ENCODE results near the gene CFL2.
"Not testable (repeated sequence)": the region's sequence is repeated elsewhere in the genome, so short reads cannot be mapped to it uniquely, and the experiment has no call there.

Gene CFL2

DNA sequence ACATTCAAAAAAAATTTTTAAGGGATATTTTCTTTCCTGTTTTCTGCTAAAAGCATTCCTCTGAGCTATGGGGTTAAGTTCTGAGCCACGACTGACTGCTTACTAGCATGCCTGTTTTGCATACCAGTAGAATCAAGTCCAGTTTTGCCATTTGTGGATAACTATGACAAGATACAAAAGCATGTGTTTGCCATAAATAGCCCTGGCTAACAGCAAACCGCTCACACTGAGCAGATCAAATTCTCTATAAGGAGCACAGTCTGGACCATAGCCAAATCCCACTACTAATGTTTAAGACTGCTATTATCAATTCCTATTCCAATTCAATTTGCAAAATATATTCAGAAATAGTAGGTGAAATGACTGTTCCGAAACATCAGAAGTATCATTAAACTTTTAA lies 3.2 kb downstream of the CFL2 start:
- DNase-seq, result no peak

DNA sequence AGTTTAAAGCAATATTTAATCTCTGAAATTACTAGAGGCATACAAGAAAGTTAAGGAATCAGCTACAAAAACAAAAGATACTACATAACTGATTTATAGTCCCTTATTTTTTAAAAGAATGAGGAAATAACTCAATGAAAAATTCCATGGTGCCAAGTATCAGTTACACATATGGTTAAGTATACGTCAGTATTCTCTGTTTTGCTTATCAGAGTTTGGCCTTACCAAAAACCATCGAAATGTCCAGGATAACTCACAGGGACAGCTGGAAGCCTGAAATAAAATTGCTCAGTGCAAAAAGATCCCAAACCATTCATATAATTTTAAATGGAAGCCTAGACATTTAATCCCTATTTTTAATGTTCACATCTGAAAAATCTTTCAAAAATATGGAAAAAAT lies 3.6 kb downstream of the CFL2 start:
- DNase-seq, result no peak

DNA sequence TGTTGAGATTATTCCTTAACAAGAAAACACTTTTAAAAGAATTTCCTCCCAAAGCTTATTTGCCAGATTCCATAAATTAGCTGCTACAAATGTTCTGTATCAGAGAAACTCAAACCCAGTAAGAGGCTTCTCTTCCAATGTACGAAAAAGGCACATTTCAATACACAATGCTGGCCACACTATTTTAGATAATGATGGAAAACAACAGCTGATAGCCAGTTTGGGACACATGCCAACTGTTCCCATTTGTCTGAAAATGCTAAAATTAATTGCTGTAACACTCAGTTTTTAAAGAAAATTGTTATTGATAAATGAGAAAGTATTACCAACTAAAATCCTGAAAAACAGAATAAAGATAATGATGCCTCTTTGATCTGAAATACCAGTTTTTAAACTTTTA lies 4.4 kb downstream of the CFL2 start:
- no peak for DNase-seq

DNA sequence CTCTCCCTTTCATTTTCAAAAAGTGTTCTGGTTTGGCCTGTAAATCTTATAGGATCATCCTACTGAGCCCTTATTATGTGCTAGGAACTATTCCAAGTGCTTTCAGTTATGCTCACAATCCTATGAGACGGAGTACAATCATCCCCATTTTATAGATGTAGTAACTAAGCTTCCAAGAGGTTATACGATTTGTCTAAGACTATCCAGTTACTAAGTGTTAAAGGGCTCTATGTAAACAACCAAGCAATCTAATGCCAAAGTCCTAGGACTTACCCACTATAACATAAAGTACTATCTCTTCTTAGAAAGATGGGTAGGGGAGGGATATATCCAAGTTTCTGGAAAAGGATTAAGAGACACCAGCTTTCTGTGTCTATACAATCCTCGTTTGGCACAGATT lies 6.7 kb downstream of the CFL2 start:
- no peak for DNase-seq

DNA sequence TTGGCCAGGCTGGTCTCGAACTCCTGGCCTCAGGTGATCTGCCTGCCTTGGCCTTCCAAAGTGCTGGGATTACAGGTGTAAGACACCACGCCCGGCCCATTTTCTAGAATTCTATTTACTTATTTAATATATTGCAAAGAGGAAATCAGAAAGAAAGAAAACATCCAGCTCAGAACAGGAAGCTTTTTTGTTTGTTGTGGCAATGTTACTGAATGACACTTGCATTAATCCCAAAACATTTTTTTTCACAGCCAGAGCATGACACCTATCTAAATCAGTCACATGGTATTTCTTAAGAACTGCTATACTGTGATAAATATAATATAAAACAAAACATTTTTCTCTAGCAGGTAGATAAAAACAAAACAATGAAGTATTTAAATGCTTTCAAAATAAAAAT lies 12.6 kb downstream of the CFL2 start:
- no peak for DNase-seq

DNA sequence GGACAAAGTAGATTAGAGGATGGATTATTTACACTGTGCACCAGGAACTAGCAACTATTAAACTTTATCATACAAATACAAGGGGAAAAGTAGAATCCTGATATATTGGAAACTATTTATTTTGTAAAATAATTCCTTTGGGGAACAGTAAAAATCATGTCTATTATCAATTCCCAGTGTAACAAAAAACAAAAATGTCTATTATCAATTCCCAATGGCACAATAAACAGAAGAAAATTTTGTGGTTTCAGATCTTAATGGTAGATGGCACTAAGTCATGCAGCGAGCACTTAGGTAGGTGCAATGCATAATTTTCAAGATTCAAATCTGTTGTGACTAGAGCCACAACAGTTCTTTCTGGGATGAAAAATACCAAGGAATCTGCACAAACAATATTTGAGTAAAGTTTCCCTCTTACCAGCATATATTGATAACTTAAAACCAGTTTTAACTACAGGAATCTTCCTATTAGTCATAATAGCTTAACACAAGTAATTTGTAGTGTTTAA lies 13.7 kb downstream of the CFL2 start:
- DNase-seq, result no peak

DNA sequence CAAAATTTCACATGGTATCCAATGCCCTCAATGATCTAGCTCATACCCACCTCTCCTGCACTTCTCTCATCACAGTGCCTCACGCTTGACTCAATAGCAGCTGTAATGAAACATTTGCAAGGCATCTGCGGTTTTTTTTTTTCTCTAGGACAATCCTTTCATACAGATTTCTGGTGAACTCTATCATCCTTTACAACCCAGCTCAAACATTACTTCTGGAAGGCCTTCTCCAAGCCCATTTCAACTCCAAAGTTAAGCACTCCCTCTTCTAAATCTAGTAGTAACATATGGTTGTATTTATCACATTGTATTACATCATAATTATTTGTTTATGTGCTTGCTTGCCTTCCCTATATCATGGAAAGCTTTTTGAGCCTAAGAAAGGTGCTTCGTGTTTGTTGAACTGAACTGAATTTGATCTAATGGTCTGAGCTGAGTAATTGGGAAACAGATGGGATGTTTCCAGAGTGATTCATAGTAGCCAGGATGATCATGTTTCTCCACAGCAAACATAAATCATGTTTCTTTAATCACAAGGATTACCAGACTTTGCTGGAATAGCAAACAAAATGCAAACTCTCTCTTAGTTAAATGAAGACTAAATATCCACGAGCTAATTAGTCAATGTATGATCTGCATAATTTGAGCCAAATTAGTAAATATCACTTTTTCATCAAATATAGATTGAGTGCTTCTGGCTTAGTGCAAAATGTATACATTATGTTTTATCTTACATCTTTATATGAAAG lies 14.3 kb downstream of the CFL2 start:
- no peak for DNase-seq

DNA sequence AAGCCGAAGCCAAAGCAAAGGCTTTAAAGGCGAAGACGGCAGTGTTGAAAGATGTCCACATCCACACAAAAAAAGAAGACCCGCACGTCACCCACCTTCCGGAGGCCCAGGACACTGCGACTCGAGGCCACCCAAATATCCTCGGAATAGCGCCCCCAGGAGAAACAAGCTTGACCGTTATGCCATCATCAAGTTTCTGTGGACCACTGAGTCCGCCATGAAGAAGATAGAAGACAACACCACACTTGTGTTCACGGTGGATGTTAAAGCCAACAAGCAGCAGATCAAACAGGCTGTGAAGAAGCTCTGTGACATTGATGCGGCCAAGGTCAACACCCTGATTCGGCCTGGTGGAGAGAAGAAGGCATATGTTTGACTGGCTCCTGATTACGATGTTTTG lies 20.2 kb downstream of the CFL2 start:
- not testable (repeated sequence) for DNase-seq

DNA sequence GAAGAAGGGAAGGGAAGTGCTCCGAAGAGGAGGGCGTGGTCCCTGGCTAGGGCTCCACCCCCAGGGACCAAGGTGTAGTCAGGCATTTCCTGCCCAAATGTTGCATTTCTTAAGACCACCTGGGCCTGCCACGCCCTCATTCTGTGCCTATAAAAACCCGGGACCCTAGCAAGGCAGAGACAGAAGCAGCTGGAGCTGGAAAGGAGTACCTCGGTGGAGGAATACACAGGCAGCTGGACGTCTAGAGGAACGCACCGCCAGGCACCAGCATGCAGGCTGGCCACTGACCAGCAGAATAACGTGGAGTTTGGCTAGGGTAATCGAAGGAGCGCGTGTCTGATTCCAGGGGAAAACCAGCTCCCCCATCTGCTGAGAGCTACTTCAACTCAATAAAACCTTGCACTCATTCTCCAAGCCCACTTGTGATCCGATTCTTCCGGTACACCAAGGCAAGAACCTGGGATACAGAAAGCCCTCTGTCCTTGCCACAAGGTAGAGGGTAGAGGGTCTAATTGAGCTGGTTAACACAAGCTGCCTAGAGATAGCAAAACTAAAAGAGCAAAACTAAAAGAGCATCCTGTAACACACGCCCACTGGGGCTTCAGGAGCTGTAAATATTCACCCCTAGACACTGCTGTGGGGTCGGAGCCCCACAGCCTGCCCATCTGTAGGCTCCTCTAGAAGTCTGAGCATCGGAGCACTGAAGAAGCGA lies 21.0 kb downstream of the CFL2 start:
- DNase-seq, result no peak

DNA sequence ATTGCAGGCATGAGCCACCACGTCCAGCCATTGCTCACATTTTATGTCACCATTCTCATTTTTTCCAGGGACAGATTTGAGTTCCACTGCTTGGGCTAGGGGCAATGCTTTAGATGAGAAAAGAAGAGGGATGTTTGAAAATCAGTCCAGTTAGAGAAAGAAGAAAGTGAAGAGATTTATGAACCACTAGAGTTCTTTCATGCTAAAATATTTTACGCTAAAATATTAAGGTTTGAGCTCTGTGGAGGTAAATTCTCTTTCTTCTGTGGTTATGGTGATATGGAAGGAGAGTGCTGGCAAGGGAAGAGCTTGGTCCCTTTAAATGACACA lies 21.5 kb downstream of the CFL2 start:
- DNase-seq, result no peak

DNA sequence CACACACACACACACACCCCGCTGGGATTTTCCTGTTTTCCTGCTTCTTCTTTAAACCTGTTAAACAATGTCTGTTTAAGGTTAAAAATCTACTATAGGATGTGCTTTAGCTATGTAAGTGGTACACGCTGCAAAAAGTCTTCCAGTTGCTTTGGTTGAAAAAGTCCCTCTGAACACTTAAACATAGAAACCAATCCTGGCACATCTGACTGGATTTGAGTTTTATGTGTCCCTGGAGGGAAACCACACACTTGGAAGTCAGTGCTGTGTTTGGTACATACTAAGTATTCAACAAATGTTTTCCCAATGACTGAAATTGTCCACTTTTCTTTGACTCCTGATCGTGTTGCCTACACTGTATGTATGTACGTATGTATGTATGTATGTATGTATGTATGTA lies 22.0 kb downstream of the CFL2 start:
- DNase-seq, result no peak

DNA sequence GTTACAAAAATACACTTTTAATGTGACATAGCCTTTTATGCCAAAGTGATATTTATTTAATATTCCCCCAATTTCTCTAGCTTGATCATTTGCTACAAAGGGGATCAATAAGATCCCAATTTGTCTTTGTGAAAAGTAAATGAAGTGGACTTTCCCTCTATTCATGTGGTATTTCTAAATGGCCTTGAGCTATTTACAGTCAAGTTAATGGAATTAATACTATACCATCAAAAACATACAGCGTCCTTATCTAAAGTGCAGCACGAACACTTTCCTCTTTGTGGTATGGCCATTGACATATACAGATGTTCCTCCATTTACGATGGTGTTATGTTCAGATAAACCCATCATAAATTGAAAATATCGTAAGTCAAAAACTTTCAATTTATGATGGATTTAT lies 23.2 kb downstream of the CFL2 start:
- DNase-seq, result no peak

DNA sequence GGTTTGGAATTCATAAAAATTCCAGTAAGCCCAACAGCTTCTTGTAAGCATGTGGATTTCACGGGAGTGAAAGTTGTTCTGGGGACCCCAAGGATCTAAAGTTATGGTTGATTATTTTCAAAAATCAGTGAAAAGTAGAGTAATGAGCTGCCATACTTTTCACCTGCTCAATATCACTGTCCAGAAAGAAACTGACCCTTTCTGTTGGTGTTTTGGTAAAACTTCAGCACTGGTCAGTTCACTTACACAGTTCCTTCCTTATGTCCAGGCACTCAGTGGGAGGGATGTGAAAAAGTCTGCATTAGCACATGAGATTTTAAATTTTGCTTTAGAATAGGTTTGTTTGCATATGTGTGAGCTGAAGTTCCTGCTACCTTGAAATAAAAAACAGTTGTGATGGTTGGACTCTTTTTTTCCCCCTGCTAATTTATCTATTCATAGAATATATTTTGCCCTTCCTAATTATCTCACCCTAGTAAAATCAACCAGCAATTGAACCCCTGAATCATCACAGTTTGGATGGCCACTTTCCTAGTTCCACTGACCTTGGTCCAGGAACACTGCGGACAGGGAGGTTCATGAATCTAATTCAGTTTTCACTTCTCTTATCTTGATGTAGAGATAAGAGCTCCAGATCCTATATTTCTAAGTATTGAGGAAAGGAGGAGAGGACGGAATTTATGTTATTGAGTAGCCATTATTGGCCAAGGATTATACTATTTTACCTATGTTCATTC lies 25.8 kb downstream of the CFL2 start:
- no peak for DNase-seq

DNA sequence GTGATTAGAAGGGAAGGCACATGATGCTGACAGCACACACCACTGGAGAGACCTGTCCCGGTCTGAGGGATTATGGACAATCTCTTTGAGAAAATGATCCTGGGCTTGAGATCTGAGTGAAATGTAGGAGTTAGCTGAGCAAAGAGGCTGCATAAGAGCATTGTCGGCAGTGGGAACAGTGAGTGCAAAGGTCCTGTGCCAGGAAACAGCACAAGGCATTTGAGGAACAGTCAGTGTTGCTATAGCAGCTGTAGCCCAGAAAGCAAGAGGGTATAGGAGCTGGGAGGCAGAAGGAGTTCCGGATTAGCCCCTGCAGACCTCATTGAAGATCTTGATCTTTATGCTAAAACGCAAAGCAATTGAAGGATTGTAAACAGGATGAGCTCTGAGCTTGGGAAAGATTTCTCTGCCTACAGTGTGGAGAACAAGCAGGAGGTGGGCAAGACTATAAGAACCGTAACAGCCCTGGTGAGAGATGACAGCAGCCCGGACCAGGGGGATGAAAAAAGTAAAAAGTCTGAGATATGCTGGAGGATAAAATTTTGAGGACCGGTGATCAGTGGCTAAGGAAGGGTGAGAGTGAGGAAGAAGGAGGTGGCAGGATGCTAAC lies 28.5 kb downstream of the CFL2 start:
- DNase-seq, result no peak

DNA sequence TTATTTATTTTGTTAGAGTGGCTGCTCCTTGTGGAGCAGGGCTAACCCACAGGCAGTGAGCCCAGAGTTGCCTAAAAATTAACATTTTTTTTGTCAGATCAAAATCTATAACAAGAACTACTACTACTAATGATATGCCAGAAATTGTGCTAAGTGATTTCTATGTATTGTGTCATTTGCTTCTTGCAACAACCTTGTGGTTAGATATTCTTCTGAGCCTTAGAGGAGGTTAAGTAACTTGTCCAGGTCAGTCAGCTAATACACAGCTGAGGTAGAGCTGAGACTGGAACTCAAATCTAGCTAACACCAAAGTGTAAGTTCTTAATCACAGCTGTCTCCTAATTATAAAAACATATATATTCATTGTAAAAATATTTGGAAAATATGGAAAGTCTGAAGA lies 29.8 kb downstream of the CFL2 start:
- no peak for DNase-seq

DNA sequence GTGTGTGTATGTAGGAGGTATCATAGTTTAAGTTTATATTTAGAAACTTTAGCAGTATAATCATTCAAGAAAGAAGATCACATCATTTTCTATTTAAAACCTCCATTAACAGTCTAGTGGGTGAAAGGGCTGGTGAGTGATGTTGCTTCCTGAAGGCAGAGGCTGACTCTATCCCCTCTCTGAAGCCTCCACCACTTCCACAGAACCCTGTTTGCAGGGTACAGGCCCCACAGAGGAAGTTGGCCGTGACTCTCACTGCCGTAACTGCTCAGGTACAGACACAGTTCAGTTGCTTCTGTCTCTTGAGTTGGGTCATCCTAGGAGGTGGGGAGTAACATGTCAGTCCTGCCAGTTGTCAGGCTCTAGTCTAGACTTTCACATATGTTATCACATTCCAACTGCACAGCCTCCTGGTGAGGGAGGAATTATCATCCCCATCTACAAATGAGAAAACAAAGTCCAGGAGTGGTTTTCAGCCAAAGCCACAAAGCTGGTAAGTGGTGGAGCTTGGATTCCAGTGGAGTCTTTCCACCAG lies 31.5 kb downstream of the CFL2 start:
- no peak for DNase-seq

DNA sequence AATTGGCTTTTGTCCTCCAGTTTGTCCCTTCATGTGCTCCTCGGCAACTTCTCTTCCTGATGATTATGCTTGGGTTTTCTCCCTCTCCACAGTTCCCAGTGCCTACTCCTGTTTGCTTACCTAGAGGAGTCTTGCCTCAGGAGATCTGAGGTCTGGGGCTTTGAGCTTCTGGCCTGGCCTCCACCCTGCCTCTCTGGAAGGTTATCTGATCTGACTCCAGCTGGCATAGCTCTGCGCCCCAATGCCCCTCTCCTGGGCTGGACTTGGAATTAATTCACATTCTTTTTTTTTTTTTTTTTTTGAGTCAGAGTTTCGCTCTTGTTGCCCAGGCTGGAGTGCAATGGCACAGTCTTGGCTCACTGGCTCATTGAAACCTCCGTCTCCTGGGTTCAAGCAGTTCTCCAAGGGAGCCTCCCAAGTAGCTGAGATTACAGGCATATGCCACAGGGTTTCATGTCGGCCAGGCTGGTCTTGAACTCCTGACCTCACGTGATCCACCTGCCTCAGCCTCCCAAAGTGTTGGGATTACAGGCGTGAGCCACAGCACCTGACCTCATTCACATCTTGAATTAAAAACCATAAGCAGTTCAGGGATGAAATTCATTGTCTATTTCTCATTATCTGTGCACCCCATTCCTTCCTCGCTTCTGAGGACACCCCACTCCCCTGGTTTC lies 33.5 kb downstream of the CFL2 start:
- no peak for DNase-seq

DNA sequence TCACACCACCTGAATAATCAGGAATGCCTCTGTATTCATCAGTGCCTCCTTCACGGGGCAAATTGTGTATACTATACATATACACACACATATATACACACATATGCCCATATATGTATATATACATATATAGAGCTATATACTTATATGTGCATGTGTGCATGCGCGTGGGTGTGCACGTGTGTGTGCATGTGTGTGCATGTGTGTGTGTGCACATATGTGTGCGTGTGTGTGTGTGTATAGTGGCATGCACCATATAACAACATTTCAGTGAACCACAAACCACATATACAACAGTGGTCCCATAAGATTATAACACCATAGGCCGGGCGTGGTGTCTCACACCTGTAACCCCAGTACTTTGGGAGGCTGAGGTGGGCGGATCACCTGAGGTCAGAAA lies 35.7 kb downstream of the CFL2 start:
- no peak for DNase-seq

DNA sequence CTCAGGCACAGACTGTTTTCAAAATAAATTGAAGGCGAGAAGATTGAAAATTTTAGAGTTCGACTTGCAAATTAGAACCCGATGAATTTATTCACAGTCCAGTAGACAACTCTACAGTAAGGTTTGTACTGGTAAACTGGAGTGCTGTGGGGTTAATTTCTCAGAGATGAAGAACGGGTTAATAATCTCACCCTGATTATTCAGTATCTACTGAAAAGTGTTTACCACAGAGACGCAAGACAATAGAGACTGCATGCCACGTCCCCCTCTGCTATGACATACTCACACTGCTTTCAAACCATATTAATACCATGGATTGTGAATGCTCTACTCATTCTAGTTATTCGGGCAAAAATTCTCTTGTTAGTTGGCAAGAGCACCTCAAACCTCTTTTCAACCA lies 36.1 kb downstream of the CFL2 start:
- DNase-seq, result no peak

DNA sequence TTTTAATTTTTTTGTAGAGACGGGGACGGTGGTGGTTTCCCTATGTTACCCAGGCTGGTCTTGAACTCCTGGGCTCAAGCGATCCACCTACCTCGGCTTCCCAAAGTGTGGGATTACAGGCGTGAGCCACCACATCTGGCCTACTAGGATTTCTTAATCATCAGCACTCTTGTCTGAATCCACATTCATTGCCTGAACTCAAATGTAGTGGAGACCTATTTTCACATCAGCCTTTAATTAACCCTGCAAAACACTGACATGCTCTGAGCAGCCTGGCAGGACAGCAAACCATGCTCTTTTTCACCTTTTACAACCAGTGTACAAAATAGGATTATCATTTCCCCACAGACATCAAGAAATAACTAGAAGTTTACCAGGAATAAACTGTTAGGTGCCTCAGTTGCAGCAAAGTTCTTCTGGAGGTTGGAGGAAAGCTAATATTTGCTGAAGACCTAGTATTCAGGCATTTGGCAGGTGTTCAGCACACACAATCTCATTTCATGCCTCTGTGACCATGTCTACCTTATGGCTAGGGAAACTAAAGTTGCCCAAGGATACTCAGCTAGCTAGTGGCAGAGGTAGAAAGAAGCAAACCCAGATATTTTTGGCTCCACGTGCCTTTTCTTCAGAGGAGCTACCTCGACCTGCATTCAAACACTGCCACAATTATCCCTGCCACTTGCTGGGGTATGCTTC lies 37.7 kb downstream of the CFL2 start:
- DNase-seq, result no peak

DNA sequence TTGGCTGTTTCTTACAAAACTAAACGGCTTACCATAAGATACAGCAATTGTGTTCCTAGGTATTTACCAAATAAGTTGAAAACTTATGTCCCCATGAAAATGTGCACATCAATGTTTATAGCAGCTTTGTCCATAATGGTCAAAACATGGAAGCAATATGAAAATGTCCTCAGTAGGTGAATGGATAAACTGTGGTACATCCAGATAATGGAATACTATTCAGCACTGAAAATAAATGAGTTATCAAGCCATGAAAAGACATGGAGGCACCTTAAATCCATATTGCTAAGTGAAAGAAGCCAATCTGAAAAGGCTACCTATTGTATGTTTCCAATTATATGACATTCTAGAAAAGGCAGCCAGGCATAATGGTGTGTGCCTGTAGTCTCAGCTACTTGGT lies 40.7 kb downstream of the CFL2 start:
- DNase-seq, result no peak

DNA sequence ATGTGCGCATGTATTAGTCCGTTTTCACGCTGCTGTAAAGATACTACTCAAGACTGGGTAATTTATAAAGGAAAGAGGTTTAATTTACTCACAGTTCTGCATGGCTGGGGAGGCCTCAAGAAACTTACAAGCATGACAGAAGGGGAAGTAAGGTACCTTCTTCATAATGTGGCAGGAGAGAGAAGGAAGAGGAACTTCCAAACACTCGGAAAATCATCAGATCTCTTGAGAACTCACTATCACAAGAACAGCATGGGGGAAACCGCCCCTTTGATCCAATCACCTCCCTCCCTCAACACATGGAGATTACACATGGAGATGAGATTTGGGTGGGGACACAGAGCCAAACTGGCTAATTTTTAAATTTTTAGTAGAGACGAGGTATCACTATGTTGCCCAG lies 42.7 kb downstream of the CFL2 start:
- DNase-seq, result no peak
